ENCODE results near the gene ZBTB4.

GRCh38 chr17:7528842-7529241 is 49.4 kb upstream of the ZBTB4 start:
- no peak for TF ChIP-seq CTCF (IDR thresholded peaks at IDR 0.05)
- TF ChIP-seq POLR2AphosphoS5 (IDR thresholded peaks at IDR 0.05; ENCODE audit: insufficient read depth in 1 of 2, low read depth in 1 of 2) = no peak

Measured in vagina (tissue), 2 donors.